CD4-positive, alpha-beta T cell treated with Interleukin-21 for 1 hour (primary cell): ENCODE measurements around the gene NSRP1.
"Not testable (repeated sequence)": the region's sequence is repeated elsewhere in the genome, so short reads cannot be mapped to it uniquely, and the experiment has no call there.

Source experiments
- DNase-seq: peaks from one replicate; pipeline ENCODE4 v3.0.0-alpha.2; 2020

NSRP1 gene

GRCh38 chr17:30224419-30224960 is 107.9 kb downstream of the NSRP1 start:
- DNase-seq, result no peak

- DNase-seq, result no peak
Measured at GRCh38 chr17:30225112-30225511, 108.5 kb downstream of the NSRP1 start.

- no peak for DNase-seq
Measured at GRCh38 chr17:30225919-30226553, 109.4 kb downstream of the NSRP1 start.

- no peak for DNase-seq
Measured at GRCh38 chr17:30226878-30227277, 110.3 kb downstream of the NSRP1 start.

- no peak for DNase-seq
Measured at GRCh38 chr17:30228011-30228410, 111.4 kb downstream of the NSRP1 start.

GRCh38 chr17:30229012-30229411 is 112.4 kb downstream of the NSRP1 start:
- DNase-seq, result no peak

- DNase-seq, result not testable (repeated sequence)
Measured at GRCh38 chr17:30230009-30230408, 113.4 kb downstream of the NSRP1 start.

GRCh38 chr17:30230596-30231125 is 114.0 kb downstream of the NSRP1 start:
- no peak for DNase-seq

- DNase-seq, result no peak
Measured at GRCh38 chr17:30232015-30232823, 115.6 kb downstream of the NSRP1 start.

GRCh38 chr17:30232824-30233427 is 116.3 kb downstream of the NSRP1 start:
- DNase-seq, result no peak

GRCh38 chr17:30234296-30234695 is 117.7 kb downstream of the NSRP1 start:
- no peak for DNase-seq

- no peak for DNase-seq
Measured at GRCh38 chr17:30234964-30235363, 118.3 kb downstream of the NSRP1 start.

GRCh38 chr17:30235386-30236296 is 119.0 kb downstream of the NSRP1 start, which contains the start of gene SLC6A4:
TSS of gene SLC6A4 (minus strand) at chr17:30235697. CDS start at chr17:30221958, 13,739 bp downstream.
- no peak for DNase-seq
